H9 (cell line): ENCODE data around the gene SUMO1. TPM values are rescaled to one million over a fixed set of nuclear protein-coding genes. Genes with fewer than 3 reads are reported as not detected.

Source experiments
- DNase-seq: peaks from one replicate; pipeline ENCODE4 v3.0.0-alpha.2; 2017
- H2AFZ ChIP-seq: one replicate; pipeline ENCODE4 v1.6.1; 2013; ENCODE audit warnings: mild to moderate bottlenecking, low read length, control low read depth, moderate library complexity
- H2AK5ac ChIP-seq: 2 replicates; pipeline ENCODE4 v1.6.1; 2013; ENCODE audit warnings: low read length, control low read depth, mixed read lengths; ENCODE audit not compliant: insufficient read length
- H2BK120ac ChIP-seq: one replicate; pipeline ENCODE4 v1.6.1; 2013; ENCODE audit warnings: low read depth, mild to moderate bottlenecking, low read length, control low read depth, inconsistent platforms; ENCODE audit not compliant: poor library complexity, severe bottlenecking
- H2BK12ac ChIP-seq: 2 replicates; pipeline ENCODE4 v1.6.1; 2013; ENCODE audit warnings: low read length, control low read depth, mixed read lengths, low read depth; ENCODE audit not compliant: insufficient read length
- H2BK15ac ChIP-seq: 2 replicates; pipeline ENCODE4 v1.6.1; 2013; ENCODE audit warnings: low read depth, low read length, control low read depth
- H2BK20ac ChIP-seq: one replicate; pipeline ENCODE4 v1.6.1; 2013; ENCODE audit warnings: low read depth, mild to moderate bottlenecking, low read length, control low read depth, inconsistent platforms; ENCODE audit not compliant: poor library complexity, severe bottlenecking
- H2BK5ac ChIP-seq: 2 replicates; pipeline ENCODE4 v1.6.1; 2013; ENCODE audit warnings: low read length, control low read depth, mixed read lengths; ENCODE audit not compliant: insufficient read length
- H3K14ac ChIP-seq: 2 replicates; pipeline ENCODE4 v1.6.1; 2013; ENCODE audit warnings: low read length, control low read depth; ENCODE audit not compliant: insufficient read depth
- H3K18ac ChIP-seq: 2 replicates; pipeline ENCODE4 v1.6.1; 2013; ENCODE audit warnings: low read depth, mild to moderate bottlenecking, mixed read lengths, low read length, control low read depth; ENCODE audit not compliant: insufficient read length
- H3K23ac ChIP-seq: 2 replicates; pipeline ENCODE4 v1.6.1; 2013; ENCODE audit warnings: low read length, control low read depth, mixed read lengths, low read depth; ENCODE audit not compliant: insufficient read length
- H3K23me2 ChIP-seq: 2 replicates; pipeline ENCODE4 v1.6.1; 2013; ENCODE audit warnings: low read depth, mild to moderate bottlenecking, mixed read lengths, low read length, control low read depth; ENCODE audit not compliant: insufficient read length, poor library complexity, severe bottlenecking
- H3K27ac ChIP-seq: 2 replicates; pipeline ENCODE4 v1.5.1; 2013; ENCODE audit warnings: low read length, control low read depth, mixed read lengths, low read depth; ENCODE audit not compliant: insufficient read length
- H3K27me3 ChIP-seq: 2 replicates; pipeline ENCODE4 v1.6.1; 2013; ENCODE audit warnings: low read length, control low read depth, inconsistent platforms; ENCODE audit not compliant: insufficient read depth
- H3K4ac ChIP-seq: 2 replicates; pipeline ENCODE4 v1.6.1; 2013; ENCODE audit warnings: low read depth, mild to moderate bottlenecking, control low read depth, inconsistent platforms, low read length, moderate library complexity
- H3K4me1 ChIP-seq: 2 replicates; pipeline ENCODE4 v1.6.1; 2013; ENCODE audit warnings: low read length, control low read depth, inconsistent platforms; ENCODE audit not compliant: insufficient read depth
- H3K4me2 ChIP-seq: 2 replicates; pipeline ENCODE4 v1.6.1; 2013; ENCODE audit warnings: low read length, control low read depth, mixed read lengths; ENCODE audit not compliant: insufficient read length, insufficient read depth
- H3K56ac ChIP-seq: 2 replicates; pipeline ENCODE4 v1.6.1; 2013; ENCODE audit warnings: low read depth, mild to moderate bottlenecking, mixed read lengths, low read length, control low read depth; ENCODE audit not compliant: insufficient read length
- H3K79me1 ChIP-seq: 2 replicates; pipeline ENCODE4 v1.6.1; 2013; ENCODE audit warnings: low read depth, mild to moderate bottlenecking, moderate library complexity, low read length, control low read depth, inconsistent platforms; ENCODE audit not compliant: insufficient read depth, poor library complexity, severe bottlenecking
- H3K79me2 ChIP-seq: 2 replicates; pipeline ENCODE4 v1.6.1; 2013; ENCODE audit warnings: low read length, control low read depth, inconsistent platforms; ENCODE audit not compliant: insufficient read depth
- H3K9ac ChIP-seq: 2 replicates; pipeline ENCODE4 v1.6.1; 2013; ENCODE audit warnings: low read length, control low read depth, mixed read lengths; ENCODE audit not compliant: insufficient read length; ENCODE audit errors: extremely low read depth
- H3K9me3 ChIP-seq: one replicate; pipeline ENCODE4 v1.6.1; 2013; ENCODE audit warnings: low read depth, low read length, inconsistent platforms; ENCODE audit not compliant: control insufficient read depth
- H3T11ph ChIP-seq: one replicate; pipeline ENCODE4 v1.6.1; 2013; ENCODE audit warnings: mild to moderate bottlenecking, low read length, control low read depth, inconsistent platforms
- H4K20me1 ChIP-seq: one replicate; pipeline ENCODE4 v1.6.1; 2013; ENCODE audit not compliant: control insufficient read depth, insufficient read length, insufficient read depth
- H4K5ac ChIP-seq: 2 replicates; pipeline ENCODE4 v1.6.1; 2013; ENCODE audit warnings: low read depth, mild to moderate bottlenecking, mixed read lengths, low read length, control low read depth; ENCODE audit not compliant: insufficient read length
- H4K8ac ChIP-seq: replicated peaks from 2 replicates; pipeline ENCODE4 v1.6.1; 2013; ENCODE audit warnings: low read length, control low read depth, mixed read lengths, low read depth; ENCODE audit not compliant: insufficient read length
- H4K91ac ChIP-seq: 2 replicates; pipeline ENCODE4 v1.6.1; 2013; ENCODE audit warnings: low read depth, mild to moderate bottlenecking, moderate library complexity, mixed read lengths, low read length, control low read depth; ENCODE audit not compliant: insufficient read length
- H3K27ac Mint-ChIP-seq, 3 experiments: 2 replicates in 2 of 3; 3 replicates in 1 of 3; pipeline ENCODE4 v1.8.0; 2020 to 2021; ENCODE audit warnings: mixed read lengths in 3 of 3, mild to moderate bottlenecking in 1 of 3, moderate library complexity in 1 of 3
- H3K27me3 Mint-ChIP-seq: 2 replicates; pipeline ENCODE4 v1.8.0; 2021; ENCODE audit warnings: low read depth, mild to moderate bottlenecking, moderate library complexity, mixed read lengths
- H3K36me3 Mint-ChIP-seq, 3 experiments: 2 replicates in 2 of 3; 3 replicates in 1 of 3; pipeline ENCODE4 v1.8.0; 2020 to 2021; ENCODE audit warnings: low read depth in 3 of 3, mixed read lengths in 3 of 3; ENCODE audit not compliant: insufficient read depth in 1 of 3
- H3K4me1 Mint-ChIP-seq, 2 experiments: 2 replicates each; pipeline ENCODE4 v1.8.0; 2020; ENCODE audit warnings: mixed read lengths in 2 of 2
- H3K4me3 Mint-ChIP-seq, 2 experiments: 2 replicates in 1 of 2; 3 replicates in 1 of 2; pipeline ENCODE4 v1.8.0; 2020 to 2021; ENCODE audit warnings: mild to moderate bottlenecking in 2 of 2, mixed read lengths in 2 of 2, moderate library complexity in 1 of 2
- H3K9me3 Mint-ChIP-seq, 2 experiments: 2 replicates in 1 of 2; 3 replicates in 1 of 2; pipeline ENCODE4 v1.8.0; 2020; ENCODE audit warnings: mild to moderate bottlenecking in 2 of 2, mixed read lengths in 2 of 2, moderate library complexity in 1 of 2
- CTCF ChIP-seq: fragments of 200-600 bp; sonication (generic); conservative IDR thresholded peaks from 3 replicates; pipeline ENCODE4 v1.8.0; 2021; ENCODE audit warnings: antibody characterized with exemption, mild to moderate bottlenecking
- total RNA-seq: library from RNA; stranded (reverse); gene quantifications from 2 replicates; pipeline ENCODE4 v1.2.1, GENCODE V29; 2021

Gene SUMO1
- total RNA-seq, 1 experiment from 2014 or later = 206 TPM

- no peak overlapping the region for H3K27ac Mint-ChIP-seq
- no peak overlapping the region for H3K4me3 Mint-ChIP-seq
- no peak for DNase-seq
- Histone ChIP-seq H2AFZ (no peak overlapping the region), H2BK5ac (no peak overlapping the region), H3K4ac (no peak overlapping the region), H3K18ac (no peak overlapping the region), H3K4me2 (no peak overlapping the region), H3K79me2 (no peaks in the 10 kb centered on the region), H3K79me1 (no peaks in the 10 kb centered on the region), H2AK5ac (no peak overlapping the region), H3K9ac (no peak overlapping the region), H4K5ac (no peak overlapping the region), H3K27ac (no peak overlapping the region), H3K56ac (no peak overlapping the region), H3K27me3 (no peaks in the 10 kb centered on the region), H4K91ac (no peak overlapping the region), H2BK20ac (no peak overlapping the region), H3K4me1 (no peaks in the 10 kb centered on the region), H3K23me2 (peaks cover 3% of the 10 kb centered on the region), H3T11ph (no peak overlapping the region), H4K8ac (no peak overlapping the region), H2BK15ac (no peak overlapping the region), H2BK120ac (no peak overlapping the region), H2BK12ac (no peak overlapping the region), H4K20me1 (no peaks in the 10 kb centered on the region), H3K9me3 (no peaks in the 10 kb centered on the region), H3K14ac (no peak overlapping the region), H3K23ac (no peak overlapping the region)
- TF ChIP-seq CTCF = no peak
- H3K27me3 Mint-ChIP-seq = peaks cover 42% of the 10 kb centered on the region
- peaks cover 21 to 22% of the 10 kb centered on the region in 2 experiments for H3K4me1 Mint-ChIP-seq
- H3K9me3 Mint-ChIP-seq = no peaks in the 10 kb centered on the region
- no peaks in the 10 kb centered on the region; a peak in 1 of 7 replicates for H3K36me3 Mint-ChIP-seq
These were observed 69.3 kb downstream of the SUMO1 start for GRCh38 chr2:202169131-202169530.
